Activated T-cell treated with anti-CD3 and anti-CD28 coated beads, Interleukin-2, amount 50 U/mL, for 72 hours (primary cell): ENCODE results near the gene CHDH. TPM values are rescaled to one million over a fixed set of nuclear protein-coding genes. Genes with fewer than 3 reads are reported as not detected.

ENCODE experiments used
- total RNA-seq, 2 donors: library from RNA; stranded (reverse); gene quantifications; one replicate each; pipeline ENCODE4 v1.2.3, GENCODE V29; 2022

Gene CHDH
- total RNA-seq, 2 donors from 2014 or later: 0.69 to 0.89 TPM

Other genes with a start within 250 kb of the CHDH start
- 1 to 10 TPM in 1 of 2 donors, under 1 TPM in 1; 0.26 to 2.1 TPM for gene IL17RB, start 149 bp upstream of the CHDH start, total RNA-seq
- 10 to 100 TPM; 39.2 to 47.2 TPM for gene ACTR8, start 35.7 kb upstream of the CHDH start, total RNA-seq
- gene SELENOK, start 45.4 kb upstream of the CHDH start, total RNA-seq: 10 to 100 TPM; 60.3 to 77.0 TPM